Activated effector memory CD4-positive, alpha-beta T cell treated with anti-CD3 and anti-CD28 coated beads, Interleukin-2, amount 50 U/mL, for 16 hours (primary cell): Measurements from ENCODE around the gene DMGDH.
A peak's percentile ranks its signal among the peaks of the same experiment; 100 is the strongest.
"Not testable (repeated sequence)": the region's sequence is repeated elsewhere in the genome, so short reads cannot be mapped to it uniquely, and the experiment has no call there.

ENCODE experiments used
- DNase-seq: peaks from one replicate; pipeline ENCODE4 v3.0.0-alpha.2; 2020

The DMGDH gene

DNA sequence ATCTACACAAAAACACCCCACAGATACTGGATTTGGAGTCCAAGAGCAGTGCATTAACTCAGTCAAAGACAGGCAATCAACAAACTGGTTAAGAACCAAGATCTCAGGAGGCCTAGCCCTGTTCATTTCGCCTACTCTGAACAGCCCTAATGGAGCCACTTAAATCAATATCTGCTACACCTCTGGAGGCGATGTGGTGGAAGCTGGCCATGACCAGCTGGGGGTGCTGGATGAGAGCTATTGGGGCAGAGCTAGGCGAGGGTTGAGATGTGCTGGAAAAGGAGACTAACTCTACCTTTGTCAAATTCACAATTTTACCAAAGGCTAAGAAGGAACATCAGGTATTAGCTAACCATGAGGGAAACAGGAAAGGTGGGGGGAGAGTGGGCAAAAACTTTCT lies 61.1 kb downstream of the DMGDH start:
- DNase-seq, result no peak

DNA sequence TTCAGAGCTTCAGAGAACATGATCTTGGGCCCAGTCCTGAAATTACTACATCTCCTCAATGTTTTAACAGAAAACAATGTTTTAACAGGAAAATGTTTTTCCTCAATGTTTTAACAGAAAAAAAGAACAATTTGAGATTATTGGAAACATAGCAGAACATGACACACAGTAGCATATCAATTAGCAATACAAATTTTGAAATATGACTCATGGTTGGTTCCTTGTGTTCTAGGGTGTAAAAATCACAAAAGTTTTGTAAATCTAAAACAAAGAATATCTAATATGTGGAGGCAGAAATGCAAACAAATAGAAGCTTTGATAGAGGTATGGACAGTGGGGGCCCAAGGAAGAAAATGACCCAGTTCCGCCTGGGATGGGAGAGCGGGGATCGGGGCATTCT lies 61.6 kb downstream of the DMGDH start:
- no peak for DNase-seq

DNA sequence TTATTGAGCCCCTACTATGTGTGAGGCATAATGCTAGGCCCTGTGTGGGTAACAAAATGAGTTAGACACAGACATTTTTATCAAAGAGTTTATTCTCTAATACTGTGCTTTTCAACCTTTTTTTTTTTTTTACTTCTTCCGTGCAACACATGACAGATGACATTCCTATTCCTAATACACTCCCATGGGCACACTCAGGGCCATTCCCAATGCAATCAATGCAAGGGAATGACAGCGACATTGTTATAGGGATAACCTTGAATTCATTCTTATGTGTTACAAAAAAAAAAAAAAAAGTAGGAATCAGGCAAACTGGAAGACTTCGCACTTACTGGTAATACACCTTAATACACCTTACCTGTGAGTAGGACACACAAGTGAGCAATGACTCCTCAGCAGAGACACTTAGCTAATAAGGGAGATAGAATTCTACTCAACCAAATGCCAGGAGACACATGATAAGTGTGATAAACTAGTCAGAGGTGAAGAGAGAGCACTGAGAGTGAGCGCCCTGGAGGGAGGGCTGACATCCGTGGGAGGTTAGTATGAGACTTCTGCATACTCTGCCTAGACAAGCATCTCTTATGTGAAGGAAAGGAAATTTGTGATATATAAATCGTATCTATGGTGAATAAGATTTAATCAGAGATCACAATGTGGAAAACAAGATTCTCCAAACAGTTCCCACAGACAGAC lies 63.4 kb downstream of the DMGDH start:
- DNase-seq, result no peak

DNA sequence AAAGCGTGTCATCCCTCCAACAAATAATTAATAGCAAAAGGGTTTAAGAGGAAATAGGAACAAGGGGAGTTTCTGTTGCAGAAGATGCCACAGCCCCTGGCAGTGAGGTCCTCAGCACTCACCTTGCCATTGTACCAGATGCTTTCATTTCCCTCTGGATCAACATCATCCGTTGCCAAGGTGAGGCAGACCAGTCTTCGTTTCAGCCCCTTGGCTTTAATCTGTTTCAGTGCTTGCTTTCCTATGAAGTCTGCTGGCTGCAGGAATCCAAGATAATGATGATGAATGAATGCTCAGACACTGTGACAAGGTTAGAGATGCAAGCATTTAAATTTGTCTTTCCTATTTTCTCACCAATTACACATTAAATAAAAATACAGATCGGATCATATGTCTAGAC lies 64.3 kb downstream of the DMGDH start:
- no peak for DNase-seq

DNA sequence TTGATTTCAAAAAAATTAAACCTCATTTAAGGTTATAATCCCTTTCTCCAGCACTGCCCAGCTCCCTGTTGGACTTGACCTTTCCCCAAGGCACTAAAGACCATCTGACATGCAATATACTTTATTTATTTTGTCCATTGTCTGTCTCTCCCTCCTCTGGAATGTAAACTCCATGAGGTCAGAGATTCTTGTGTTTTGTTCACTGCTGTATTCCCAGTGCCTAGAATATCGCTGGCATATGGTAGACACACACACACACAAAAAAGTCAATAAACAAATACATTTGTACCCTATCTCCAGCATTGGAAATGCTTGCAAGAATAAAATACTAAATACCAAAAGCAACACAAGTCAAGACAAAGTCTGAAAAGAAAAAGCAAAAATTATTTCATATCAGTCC lies 67.1 kb downstream of the DMGDH start:
- DNase-seq, result no peak

DNA sequence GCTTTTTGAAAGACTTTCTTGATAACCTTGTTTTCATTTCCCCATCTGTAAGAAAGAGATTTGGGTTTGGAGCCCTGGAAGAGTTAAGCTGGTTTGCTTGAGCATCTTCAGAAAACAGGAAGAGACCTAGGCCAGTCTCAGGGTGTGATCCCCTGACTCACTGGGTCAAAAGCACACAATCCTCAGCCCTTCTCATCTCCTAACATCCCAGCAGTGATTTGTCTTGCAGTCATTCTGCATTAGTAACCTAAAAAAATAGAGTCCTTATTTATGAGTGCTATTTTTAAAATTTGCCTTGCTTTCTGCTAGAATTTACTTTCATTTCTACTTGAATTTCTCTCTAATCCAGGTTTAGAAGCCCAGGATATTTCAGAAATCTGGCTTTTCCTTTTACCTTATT lies 68.0 kb downstream of the DMGDH start:
- DNase-seq, result no peak

DNA sequence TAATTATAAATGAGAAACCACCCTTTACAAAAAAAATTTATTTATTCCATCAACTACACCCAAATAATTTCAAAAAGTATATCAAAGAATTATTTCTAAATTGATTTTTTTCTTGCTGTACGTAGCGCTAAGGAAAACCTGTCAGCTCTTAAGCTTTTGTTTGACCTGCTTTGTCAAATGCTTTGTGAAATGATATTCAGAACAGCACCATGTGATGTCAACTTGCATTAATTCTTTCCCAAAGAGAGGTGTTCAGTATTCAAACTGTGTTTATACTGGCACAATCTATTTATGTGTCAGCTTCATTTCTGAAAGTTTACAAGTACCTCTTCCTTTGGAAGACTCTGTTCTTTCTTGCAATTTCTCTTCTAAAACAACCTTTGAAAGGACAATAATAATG lies 72.4 kb downstream of the DMGDH start:
- DNase-seq, result no peak

DNA sequence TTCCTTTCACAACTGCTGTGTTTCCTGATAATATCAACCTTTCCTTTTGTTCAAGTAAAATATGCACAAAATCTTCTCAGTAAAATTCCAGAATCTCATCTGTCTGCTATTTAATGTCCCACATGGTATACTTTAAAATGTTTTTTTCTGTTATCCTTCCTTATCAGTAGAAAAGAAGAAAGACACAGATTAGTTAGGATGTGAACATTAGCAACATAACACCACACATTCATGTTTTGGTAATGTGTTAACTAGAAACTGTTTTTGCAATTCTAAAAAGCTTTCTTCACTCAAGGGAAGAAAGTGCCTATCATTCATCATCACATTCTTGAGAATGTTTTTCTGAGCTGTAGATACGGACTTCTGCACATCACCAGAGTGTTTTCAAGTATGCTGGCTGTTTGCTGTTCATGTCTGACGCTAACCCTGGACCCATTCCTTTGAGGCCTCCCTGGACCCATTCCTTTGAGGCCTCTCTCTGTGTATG lies 73.9 kb downstream of the DMGDH start:
- DNase-seq, result no peak

DNA sequence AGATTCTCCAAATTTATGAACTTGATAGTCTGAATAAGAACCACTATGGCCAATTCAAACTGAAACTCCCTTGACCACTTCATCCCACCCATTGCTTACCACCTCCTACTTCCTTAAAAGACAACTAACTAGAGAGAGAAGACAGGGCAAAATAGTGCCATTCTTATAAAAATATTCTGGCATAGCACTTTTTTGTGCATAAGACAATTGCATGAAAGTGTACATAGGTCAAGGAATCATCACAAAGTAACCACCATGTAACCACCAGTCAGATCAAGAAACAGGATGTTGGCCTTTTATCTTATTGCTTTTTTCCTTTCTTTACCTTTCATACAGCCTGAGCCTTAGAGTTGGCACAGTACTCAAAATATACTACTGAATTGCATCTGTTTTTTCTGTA lies 76.3 kb downstream of the DMGDH start:
- no peak for DNase-seq

DNA sequence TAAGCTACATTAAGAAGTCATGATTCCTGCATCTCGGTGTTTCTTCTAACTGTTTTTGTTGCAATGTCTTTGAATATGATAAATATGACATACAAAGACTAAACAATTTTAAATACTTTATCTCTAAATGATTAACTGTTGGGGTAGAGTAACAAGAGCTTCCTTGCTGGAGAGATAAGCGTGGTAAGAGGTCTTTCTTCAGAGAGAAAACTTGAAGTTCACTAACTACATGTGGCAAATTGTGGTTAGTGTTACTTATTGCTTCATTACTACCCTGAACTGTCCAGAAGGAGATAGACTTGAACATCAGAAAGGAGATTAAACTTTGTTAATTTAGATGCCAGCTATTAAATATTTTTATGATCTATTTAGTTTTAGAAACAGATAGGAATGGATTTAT lies 77.3 kb downstream of the DMGDH start:
- no peak for DNase-seq

DNA sequence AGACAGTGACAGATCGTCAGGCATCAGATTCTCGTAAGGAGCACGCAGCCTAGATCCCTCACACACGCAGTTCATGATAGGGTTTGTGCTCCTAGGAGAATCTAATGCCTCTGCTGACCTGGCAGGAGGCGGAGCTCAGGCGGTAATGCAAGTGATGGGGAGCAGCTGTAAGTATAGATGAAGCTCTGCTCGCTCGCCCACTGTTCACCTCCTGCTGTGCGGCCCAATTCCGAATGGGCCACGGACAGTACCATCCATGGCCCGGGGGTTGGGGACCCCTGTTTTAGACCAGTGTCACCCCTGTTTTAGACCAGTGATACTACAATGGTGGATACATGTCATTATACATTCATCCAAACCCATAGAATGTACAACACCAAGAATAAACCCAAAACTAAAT lies 80.4 kb downstream of the DMGDH start:
- DNase-seq, result no peak

DNA sequence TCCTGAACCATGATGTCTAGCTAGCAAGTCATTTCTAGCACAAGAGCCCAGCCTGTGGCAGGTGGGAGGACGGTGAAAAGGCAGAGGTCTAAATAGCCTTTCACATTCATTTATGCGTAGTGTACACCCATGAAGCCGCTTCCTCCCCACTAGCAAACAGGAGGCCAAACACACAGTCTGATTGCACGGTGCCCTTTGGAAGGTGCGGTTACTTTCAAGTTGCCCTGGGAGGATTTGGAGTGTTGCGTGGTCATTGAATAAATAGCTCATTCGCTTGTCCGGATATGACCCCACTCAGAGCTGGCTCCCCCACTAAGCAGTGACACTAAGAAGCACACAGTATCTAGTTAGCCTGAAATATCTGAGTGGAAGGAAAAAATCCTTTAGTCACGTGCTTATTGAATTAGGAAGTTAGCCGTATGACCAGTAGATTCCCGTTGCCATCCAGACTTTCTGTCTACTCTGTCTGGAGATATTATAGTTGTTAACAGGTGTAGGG lies 83.7 kb downstream of the DMGDH start:
- peak; percentile 83 for DNase-seq

DNA sequence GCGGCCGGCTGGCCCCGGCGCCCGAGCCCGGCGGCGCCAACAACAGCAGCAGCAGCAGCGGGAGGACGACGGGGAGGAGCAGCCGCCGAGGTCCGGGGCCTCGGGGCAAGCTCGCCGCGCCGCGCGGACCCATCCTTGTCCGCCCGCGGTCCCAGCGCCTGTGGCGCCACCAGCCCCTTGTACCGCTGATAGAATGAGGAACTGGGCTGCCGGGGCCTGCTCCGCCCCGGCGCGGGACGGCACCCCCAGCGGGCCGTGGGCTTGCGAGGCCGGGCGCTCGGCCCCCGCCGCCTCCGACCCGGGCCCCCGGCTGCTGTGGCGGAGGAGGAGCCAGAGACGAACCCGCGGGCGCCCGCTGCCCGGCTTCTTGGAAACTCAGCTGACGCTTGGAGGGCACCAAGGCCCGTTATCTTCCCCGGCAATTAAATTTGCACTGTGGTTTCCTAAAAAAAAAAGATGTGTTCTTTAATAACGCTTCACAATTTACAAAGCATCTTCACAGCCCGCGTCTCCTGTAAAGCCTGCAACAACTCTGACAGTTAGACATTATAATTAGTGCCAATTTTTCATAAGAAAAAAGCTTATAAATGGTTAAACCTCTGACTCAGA lies 84.3 kb downstream of the DMGDH start, which contains the start of gene ARSB:
Gene ARSB (minus strand): TSS at position 195 of the 609 bp plus-strand sequence. CDS start 62 bp downstream, at position 133.
- DNase-seq, result peak; percentile 85

DNA sequence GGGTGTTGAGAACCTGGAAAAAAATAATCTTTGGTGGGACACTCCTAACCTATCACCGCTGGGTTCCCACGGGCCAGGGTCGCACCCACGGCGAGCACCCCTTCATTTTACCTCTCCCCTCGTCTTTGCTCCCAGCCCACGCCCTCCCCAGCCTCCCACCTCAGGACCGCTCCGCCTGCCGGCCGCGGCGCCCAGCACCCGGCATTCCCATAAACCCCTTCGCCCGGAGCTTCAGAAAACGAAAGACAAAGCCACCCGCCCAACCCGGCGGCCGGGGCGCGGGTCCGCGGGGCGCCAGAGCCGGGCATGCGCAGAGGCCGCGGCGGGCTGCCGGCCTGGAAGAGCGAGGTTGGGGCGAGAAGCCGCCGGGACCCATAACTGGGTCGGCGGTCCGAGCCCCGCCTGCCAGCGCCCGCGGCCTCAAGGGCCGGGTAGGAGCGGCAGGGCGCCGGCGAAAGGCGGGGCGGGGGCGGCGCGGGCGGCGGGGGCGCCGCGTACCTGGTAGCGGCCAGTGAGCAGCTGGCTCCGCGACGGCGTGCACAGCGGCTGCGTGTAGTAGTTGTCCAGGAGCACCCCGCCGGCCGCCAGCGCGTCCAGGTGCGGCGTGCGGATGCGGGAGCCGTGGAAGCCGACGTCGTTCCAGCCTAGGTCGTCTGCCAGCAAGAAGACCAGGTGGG lies 84.9 kb downstream of the DMGDH start:
- DNase-seq, result peak; percentile 92

DNA sequence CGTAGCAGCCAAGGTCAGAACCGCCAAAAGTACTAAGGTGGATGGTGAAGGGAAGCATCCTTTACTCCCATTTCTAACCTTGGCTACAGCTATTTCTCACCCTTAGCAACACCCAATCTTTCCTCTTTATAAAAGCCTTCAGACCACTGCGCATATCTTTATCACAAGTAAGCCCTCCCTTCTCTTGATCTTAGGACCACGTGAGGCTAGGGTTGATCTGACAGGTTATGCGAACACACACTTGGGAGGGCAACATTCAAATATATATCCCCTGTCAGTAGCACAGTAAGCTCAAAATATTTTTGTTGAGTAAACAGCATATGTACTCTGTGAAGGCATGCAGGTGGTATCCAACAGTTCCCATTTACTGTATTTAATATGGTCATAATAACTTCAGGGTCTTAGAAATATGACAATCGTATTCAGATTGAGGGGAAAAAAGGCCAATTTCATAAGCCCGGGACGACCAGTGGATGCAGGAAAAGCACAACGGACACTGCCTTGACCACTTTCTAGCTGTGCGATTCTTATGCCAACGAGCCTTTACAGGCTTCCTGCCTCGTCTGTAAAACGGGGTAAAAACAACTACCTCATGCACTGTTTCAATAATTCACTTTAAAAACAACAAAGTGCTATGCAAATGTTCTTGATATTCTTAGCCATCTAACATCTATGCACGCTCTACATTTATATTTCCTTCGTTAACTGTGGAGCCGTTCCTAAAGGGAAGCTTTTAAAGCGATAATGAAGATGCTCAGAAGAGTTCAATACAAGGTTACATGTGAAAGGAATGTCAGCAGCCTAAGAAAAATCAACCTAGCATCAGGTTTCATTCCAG lies 85.7 kb downstream of the DMGDH start:
- DNase-seq, result no peak

DNA sequence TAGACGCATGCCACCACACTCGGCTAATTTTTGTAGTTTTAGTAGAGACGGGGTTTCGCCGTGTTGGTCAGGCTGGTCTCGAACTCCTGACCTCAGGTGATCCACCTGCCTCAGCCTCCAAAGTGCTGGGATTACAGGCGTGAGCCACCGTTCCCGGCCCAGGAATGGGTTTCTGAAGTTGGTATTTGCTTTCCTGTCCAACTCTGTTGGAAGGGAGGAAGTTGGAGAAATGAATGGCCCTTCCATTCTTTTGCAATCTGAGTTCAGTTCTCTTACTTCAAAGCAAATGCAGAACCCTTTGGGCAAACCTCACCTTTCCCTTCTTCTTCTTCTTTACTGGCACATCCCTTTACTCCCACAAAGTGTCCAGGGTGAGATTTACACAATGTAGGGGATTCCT lies 86.3 kb downstream of the DMGDH start:
- DNase-seq, result not testable (repeated sequence)

DNA sequence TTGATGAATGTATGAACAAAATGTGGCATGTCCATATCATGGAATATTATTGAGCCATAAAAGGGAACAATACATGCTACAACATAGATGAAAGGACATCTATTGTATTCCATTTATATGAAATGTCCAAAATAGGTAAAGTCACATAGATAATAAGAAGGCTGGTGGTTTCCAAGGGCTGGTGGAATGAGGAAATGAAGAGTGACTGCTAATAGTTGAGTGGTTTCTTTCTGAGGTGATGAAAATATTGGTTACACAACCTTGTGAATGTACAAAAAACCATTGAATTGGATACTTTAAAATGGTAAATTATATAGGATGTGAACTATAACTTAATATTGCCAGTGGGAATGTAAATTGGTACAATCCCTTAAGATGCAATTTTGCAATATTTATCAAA lies 89.6 kb downstream of the DMGDH start:
- DNase-seq, result no peak

DNA sequence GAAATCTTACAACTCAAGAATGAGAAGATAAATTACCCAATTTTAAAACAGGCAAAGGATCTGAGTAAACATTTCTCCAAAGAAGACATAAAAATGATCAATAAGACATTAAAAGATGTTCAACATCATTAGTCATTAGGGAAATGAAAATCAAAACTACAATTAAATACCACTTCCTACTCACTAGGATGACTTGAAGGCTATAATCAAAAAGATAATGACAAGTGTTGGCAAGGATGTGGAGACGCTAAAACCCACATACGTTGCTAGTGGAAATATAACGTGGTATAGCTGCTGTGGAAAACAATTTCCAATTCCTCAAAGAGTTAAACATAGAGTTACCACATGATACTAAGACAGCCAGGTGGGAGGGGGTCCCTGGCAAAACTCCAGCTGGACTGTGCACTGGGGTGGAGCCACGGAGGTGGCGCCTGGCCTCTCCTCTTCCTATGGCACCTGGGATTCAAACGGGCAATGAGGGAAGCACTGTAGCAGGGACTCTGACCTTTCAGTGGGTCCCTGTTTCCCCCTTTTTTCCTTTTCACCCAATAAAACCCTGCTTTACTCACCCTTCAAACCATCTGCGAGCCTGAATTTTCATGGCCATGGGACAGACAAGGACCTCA lies 90.2 kb downstream of the DMGDH start:
- DNase-seq, result no peak

DNA sequence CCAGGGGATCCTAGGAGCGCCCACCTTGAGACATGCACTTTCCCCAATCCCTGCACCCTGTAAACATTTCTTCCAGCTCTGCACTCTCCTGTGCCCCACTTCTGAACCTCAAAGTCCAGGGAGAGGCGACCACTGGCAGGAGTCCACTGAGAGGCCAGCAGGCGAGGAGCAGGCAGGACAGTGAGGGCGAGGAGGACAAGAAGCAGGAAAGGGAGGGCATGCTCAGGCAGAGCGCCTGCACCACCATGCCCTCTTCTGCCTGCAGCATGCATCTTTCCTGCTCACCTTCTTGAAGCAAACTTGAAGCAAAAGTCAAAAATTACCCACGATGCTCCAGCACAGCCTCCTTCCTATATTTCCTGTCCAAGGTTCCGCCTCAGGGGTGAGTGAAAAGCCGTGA lies 94.4 kb downstream of the DMGDH start:
- DNase-seq, result no peak

DNA sequence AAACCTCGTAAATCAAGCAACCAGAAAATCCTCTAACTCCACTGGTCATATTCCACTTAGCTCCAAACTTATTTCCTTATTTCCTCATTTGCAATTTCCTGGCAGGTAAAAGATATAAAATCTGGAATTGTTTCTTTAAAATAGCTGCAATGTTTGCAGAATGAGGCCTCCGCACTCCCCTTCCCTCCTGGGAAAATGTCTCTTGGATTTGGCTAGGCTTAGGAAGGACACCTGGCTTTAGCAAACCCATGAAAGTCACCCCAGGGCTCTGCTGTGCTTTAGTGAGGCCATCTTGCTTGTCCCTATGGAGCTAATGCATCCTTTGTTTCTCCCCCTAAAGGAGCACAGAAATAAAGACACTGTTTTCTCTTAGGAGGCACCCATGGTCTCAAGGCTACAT lies 94.9 kb downstream of the DMGDH start:
- no peak for DNase-seq

DNA sequence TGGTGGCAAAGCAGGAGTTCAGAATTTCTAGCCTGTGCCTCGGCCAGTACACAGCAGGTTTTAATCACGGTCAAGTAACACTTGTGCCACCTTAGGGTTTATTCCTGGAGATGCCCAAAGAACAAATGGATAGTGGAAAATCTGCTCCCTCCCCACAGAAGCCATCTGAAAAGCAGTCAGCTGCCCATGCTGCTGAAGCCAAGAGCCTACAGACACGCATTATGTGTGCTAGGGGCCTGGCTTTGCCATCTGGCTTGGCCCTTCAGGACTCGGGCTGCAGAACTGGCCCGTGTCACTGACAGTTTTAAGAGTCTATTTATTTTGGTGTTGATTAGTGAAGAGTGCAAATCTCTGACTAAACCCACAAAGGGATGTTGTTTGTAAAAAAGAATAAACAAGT lies 95.5 kb downstream of the DMGDH start:
- DNase-seq, result no peak

DNA sequence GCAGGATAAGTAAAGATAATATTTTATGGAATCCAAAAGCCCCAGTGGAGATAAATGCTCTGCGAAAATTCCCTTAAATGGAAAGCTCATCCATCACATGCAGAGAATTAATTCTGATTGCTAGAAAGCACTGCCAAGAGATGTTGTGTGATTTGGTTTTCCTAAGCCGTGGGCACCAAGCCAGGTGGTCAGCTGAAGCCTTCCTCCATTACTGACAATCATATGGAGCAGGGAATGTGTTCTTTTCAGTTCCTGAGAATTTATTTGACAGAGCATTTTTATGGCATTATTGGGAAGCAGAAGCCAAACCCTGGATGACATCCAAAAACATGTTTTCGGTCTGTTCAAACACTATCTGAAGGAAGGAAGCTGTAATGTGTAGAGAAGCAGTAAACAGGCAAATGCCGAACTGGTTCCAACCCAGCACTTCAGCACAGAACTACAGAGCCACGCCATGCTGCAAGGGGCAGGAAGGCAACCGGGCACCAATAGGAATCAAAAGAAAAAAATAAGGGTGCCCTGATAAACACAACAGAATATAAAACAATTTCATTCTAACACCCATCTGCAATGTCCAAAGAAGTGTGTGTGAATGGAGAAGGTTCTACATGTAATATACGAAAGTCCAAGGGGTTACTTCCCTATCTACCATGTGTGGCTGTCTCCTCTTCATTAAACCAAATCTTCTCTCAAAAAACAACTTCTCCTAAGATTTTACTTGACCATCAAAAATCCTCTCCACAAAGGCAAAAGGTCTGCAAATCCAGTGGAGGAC lies 96.6 kb downstream of the DMGDH start:
- DNase-seq, result no peak
